ENCODE measurements around the gene BOLA2.
A peak's percentile ranks its signal among the peaks of the same experiment; 100 is the strongest.
"Not testable (repeated sequence)": the region's sequence is repeated elsewhere in the genome, so short reads cannot be mapped to it uniquely, and the experiment has no call there.

BOLA2 gene

GRCh38 chr16:29454269-29454668 is at the start of gene BOLA2, which contains the start of gene SLX1B:
Gene BOLA2, minus strand, starts transcription at chr16:29454351. Its CDS starts 98 bp downstream, at chr16:29454253.
Gene SLX1B, plus strand, starts transcription at chr16:29454533.
- DNase-seq: not testable (repeated sequence)

GRCh38 chr16:29482276-29482675 is 28.1 kb upstream of the BOLA2 start:
- peak; percentile 23 for DNase-seq

- not testable (repeated sequence) for DNase-seq
Measured at GRCh38 chr16:29472065-29472464, 17.9 kb upstream of the BOLA2 start.

- peak; percentile 31 for DNase-seq
Measured at GRCh38 chr16:29469660-29470059, 15.5 kb upstream of the BOLA2 start.

GRCh38 chr16:29467654-29468366 is 13.7 kb upstream of the BOLA2 start:
- not testable (repeated sequence) for DNase-seq

- not testable (repeated sequence) for DNase-seq
Measured at GRCh38 chr16:29466904-29467303, 12.8 kb upstream of the BOLA2 start.

GRCh38 chr16:29465985-29466824 is 12.1 kb upstream of the BOLA2 start:
- DNase-seq: not testable (repeated sequence)

- DNase-seq: not testable (repeated sequence)
Measured at GRCh38 chr16:29460647-29461030, 6.5 kb upstream of the BOLA2 start.

GRCh38 chr16:29459706-29460646 is 5.8 kb upstream of the BOLA2 start, which contains the start of gene SULT1A4:
Gene SULT1A4, plus strand, starts transcription at chr16:29459913. Its CDS starts 1,473 bp downstream, at chr16:29461386.
- DNase-seq: not testable (repeated sequence)

- not testable (repeated sequence) for DNase-seq
Measured at GRCh38 chr16:29457660-29458059, 3.5 kb upstream of the BOLA2 start.

GRCh38 chr16:29454828-29455227 is 677 bp upstream of the BOLA2 start:
- not testable (repeated sequence) for DNase-seq

GRCh38 chr16:29453754-29454153 is 397 bp downstream of the BOLA2 start:
- DNase-seq: not testable (repeated sequence)

GRCh38 chr16:29425390-29425789 is 28.8 kb downstream of the BOLA2 start:
- not testable (repeated sequence) for DNase-seq

GRCh38 chr16:29423587-29423986 is 30.6 kb downstream of the BOLA2 start:
- not testable (repeated sequence) for DNase-seq

- DNase-seq: not testable (repeated sequence)
Measured at GRCh38 chr16:29405249-29405648, 48.9 kb downstream of the BOLA2 start.

All from activated CD4-positive, CD25-positive, alpha-beta regulatory T cell treated with anti-CD3 and anti-CD28 coated beads, Interleukin-2, amount 50 U/mL, for 72 hours (primary cell).